Sigmoid colon (tissue), 3 donors: ENCODE data around the gene BPIFA2.

Source experiments
- POLR2A ChIP-seq, 2 donors: fragments of 450-650 bp; IDR thresholded peaks; one replicate each; pipeline ENCODE4 v1.6.1; 2016; ENCODE audit warnings: antibody characterized with exemption in 2 of 2, mild to moderate bottlenecking in 2 of 2, moderate library complexity in 2 of 2
- TF ChIP-seq, protein P1 (sequence below), 4 experiments: fragments of 450-650 bp in 3 of 4; fragments of 200-600 bp in 1 of 4; IDR thresholded peaks; one replicate each; pipeline ENCODE4 v1.5.1; 2016 to 2019; ENCODE audit warnings: antibody characterized with exemption in 4 of 4, mild to moderate bottlenecking in 3 of 4, moderate library complexity in 2 of 4

DNA sequence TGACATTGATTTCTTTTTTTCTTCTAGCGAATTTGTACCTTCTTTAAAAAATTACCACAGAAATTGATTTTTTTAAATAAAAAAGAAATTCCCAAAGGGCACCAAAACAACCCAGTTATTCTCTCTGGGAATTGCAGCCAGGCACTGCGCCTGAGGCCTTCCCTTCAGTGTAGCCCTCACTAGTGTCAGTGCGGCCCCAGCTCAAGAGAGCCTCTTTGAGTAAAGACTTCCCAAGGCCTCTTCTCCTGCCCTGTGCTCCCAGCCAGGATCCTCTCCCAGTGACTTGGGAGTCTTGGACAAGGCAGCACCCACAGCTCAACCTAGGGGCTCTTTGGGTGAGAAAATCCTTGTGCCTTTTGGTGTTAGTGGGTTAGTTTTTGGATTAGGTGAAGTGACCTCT is 47.0 kb upstream of the BPIFA2 start:
- TF ChIP-seq, protein P1, sequence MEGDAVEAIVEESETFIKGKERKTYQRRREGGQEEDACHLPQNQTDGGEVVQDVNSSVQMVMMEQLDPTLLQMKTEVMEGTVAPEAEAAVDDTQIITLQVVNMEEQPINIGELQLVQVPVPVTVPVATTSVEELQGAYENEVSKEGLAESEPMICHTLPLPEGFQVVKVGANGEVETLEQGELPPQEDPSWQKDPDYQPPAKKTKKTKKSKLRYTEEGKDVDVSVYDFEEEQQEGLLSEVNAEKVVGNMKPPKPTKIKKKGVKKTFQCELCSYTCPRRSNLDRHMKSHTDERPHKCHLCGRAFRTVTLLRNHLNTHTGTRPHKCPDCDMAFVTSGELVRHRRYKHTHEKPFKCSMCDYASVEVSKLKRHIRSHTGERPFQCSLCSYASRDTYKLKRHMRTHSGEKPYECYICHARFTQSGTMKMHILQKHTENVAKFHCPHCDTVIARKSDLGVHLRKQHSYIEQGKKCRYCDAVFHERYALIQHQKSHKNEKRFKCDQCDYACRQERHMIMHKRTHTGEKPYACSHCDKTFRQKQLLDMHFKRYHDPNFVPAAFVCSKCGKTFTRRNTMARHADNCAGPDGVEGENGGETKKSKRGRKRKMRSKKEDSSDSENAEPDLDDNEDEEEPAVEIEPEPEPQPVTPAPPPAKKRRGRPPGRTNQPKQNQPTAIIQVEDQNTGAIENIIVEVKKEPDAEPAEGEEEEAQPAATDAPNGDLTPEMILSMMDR (IDR thresholded peaks at IDR 0.05) = no peak
- no peak for TF ChIP-seq POLR2A (IDR thresholded peaks at IDR 0.05)
